Spinal cord (tissue), 10 donors: ENCODE measurements around the gene KIF11. TPM values are rescaled to one million over a fixed set of nuclear protein-coding genes. Genes with fewer than 3 reads are reported as not detected.

ENCODE experiments used
- DNase-seq, 6 donors: peaks; one replicate each; pipeline versions ENCODE4 v3.0.0 to v3.0.0-alpha.2; 2013 to 2015; ENCODE audit warnings: low spot score in 6 of 6, low read depth in 4 of 6
- H3K27ac ChIP-seq: one replicate; pipeline ENCODE4 v1.5.1; 2013; ENCODE audit warnings: low read depth, low read length, control low read depth
- H3K27me3 ChIP-seq: one replicate; pipeline ENCODE4 v1.6.1; 2013; ENCODE audit warnings: low read length; ENCODE audit not compliant: control insufficient read depth, insufficient read depth
- H3K36me3 ChIP-seq: one replicate; pipeline ENCODE4 v1.6.1; 2013; ENCODE audit warnings: low read length; ENCODE audit not compliant: control insufficient read depth, insufficient read depth
- H3K4me1 ChIP-seq: one replicate; pipeline ENCODE4 v1.6.1; 2013; ENCODE audit warnings: low read length; ENCODE audit not compliant: control insufficient read depth, insufficient read depth
- H3K4me3 ChIP-seq: one replicate; pipeline ENCODE4 v1.5.1; 2013; ENCODE audit warnings: low read depth, low read length, control low read depth
- H3K9me3 ChIP-seq: one replicate; pipeline ENCODE4 v1.6.1; 2013; ENCODE audit warnings: low read length; ENCODE audit not compliant: control insufficient read depth, insufficient read depth
- WGBS: methylation state at CpG from one replicate; pipeline ENCODE4 v1.1.5; 2013; ENCODE audit warnings: missing lambda C conversion rate; ENCODE audit not compliant: insufficient coverage; 5-methylcytosine and 5-hydroxymethylcytosine counted together
- polyA plus RNA-seq, 2 donors: library from polyadenylated mRNA; unstranded; fragments of 120-200 nt; gene quantifications; one replicate each; pipeline ENCODE4 v1.2.1, GENCODE V29; 2013; ENCODE audit not compliant: insufficient read length in 2 of 2
- total RNA-seq, 2 donors: library from RNA; depleted of rRNA in 1 of 2; stranded (reverse); fragments of 120-200 nt in 1 of 2; fragments of >200 nt in 1 of 2; gene quantifications; one replicate each; pipeline versions ENCODE4 v1.2.3 to v1.2.4, GENCODE V29; 2013 to 2014
- donor health status: healthy.

Gene KIF11
- total and polyA plus RNA-seq, 4 donors: 13.6 to 18.7 (median 14.8) TPM

- Histone ChIP-seq H3K4me3 (peak overlapping the region; percentile 18), H3K27ac (no peak overlapping the region), H3K36me3 (no peaks in the 10 kb centered on the region), H3K4me1 (peaks cover 27% of the 10 kb centered on the region), H3K9me3 (no peaks in the 10 kb centered on the region), H3K27me3 (peaks cover 77% of the 10 kb centered on the region)
- peak in 1 of 6 donors; percentile 55 for DNase-seq
- under 1% methylated on average over 70 of the region's 73 CpGs for WGBS
Measured at GRCh38 chr10:92690211-92690914, 97.4 kb downstream of the KIF11 start.

- Histone ChIP-seq H3K27ac (peak overlapping the region; percentile 50), H3K4me1 (peaks cover 32% of the 10 kb centered on the region), H3K4me3 (peak overlapping the region; percentile 18), H3K9me3 (no peaks in the 10 kb centered on the region), H3K27me3 (peaks cover 84% of the 10 kb centered on the region), H3K36me3 (no peaks in the 10 kb centered on the region)
- DNase-seq: peak in 1 of 6 donors; percentile 56
- 16% methylated on average over 14 of the region's 30 CpGs for WGBS
Measured at GRCh38 chr10:92690915-92691590, 98.1 kb downstream of the KIF11 start.

GRCh38 chr10:92691591-92692079 is 98.7 kb downstream of the KIF11 start:
- 4% methylated on average over 33 of the region's 35 CpGs for WGBS
- Histone ChIP-seq H3K9me3 (no peaks in the 10 kb centered on the region), H3K4me3 (peak overlapping the region; percentile 18), H3K27ac (peak overlapping the region; percentile 50), H3K4me1 (peaks cover 34% of the 10 kb centered on the region), H3K36me3 (no peaks in the 10 kb centered on the region), H3K27me3 (peaks cover 84% of the 10 kb centered on the region)
- peak in 1 of 6 donors; percentile 28 for DNase-seq

- Histone ChIP-seq H3K4me1 (peaks cover 34% of the 10 kb centered on the region), H3K4me3 (peak overlapping the region; percentile 16), H3K36me3 (no peaks in the 10 kb centered on the region), H3K27ac (no peak overlapping the region), H3K27me3 (peaks cover 88% of the 10 kb centered on the region), H3K9me3 (no peaks in the 10 kb centered on the region)
- peak in 1 of 6 donors; percentile 17 for DNase-seq
- WGBS: 3% methylated on average over 33 of the region's 34 CpGs
Measured at GRCh38 chr10:92692080-92692671, 99.2 kb downstream of the KIF11 start.

GRCh38 chr10:92692697-92693533 is 100.0 kb downstream of the KIF11 start:
- no peaks in the 10 kb centered on the region for H3K36me3 ChIP-seq
- no peak overlapping the region for H3K4me3 ChIP-seq
- no peak for DNase-seq
- H3K27ac ChIP-seq: no peak overlapping the region
- H3K9me3 ChIP-seq: no peaks in the 10 kb centered on the region
- WGBS: no CpG with 5 or more reads among the region's 7 CpGs
- peaks cover 34% of the 10 kb centered on the region for H3K4me1 ChIP-seq
- peaks cover 90% of the 10 kb centered on the region for H3K27me3 ChIP-seq

GRCh38 chr10:92693534-92693893 is 100.6 kb downstream of the KIF11 start:
- Histone ChIP-seq H3K4me3 (no peak overlapping the region), H3K4me1 (peaks cover 34% of the 10 kb centered on the region), H3K27ac (no peak overlapping the region), H3K27me3 (peaks cover 90% of the 10 kb centered on the region), H3K36me3 (no peaks in the 10 kb centered on the region), H3K9me3 (no peaks in the 10 kb centered on the region)
- no peak for DNase-seq
- no CpG with 5 or more reads among the region's 1 CpG for WGBS

GRCh38 chr10:92695679-92696605 is 103.0 kb downstream of the KIF11 start:
- no peak for DNase-seq
- WGBS: 5% methylated on average over 60 of the region's 61 CpGs
- Histone ChIP-seq H3K9me3 (no peaks in the 10 kb centered on the region), H3K36me3 (no peaks in the 10 kb centered on the region), H3K27ac (no peak overlapping the region), H3K4me1 (peaks cover 27% of the 10 kb centered on the region), H3K27me3 (peaks cover 91% of the 10 kb centered on the region), H3K4me3 (no peak overlapping the region)

GRCh38 chr10:92696606-92697383 is 103.9 kb downstream of the KIF11 start:
- Histone ChIP-seq H3K27me3 (peaks cover 90% of the 10 kb centered on the region), H3K4me3 (no peak overlapping the region), H3K9me3 (no peaks in the 10 kb centered on the region), H3K36me3 (no peaks in the 10 kb centered on the region), H3K27ac (no peak overlapping the region), H3K4me1 (peaks cover 22% of the 10 kb centered on the region)
- DNase-seq: no peak
- 69% methylated on average over 4 of the region's 7 CpGs for WGBS
